Measurements from ENCODE around the gene OR7A10.

DNA sequence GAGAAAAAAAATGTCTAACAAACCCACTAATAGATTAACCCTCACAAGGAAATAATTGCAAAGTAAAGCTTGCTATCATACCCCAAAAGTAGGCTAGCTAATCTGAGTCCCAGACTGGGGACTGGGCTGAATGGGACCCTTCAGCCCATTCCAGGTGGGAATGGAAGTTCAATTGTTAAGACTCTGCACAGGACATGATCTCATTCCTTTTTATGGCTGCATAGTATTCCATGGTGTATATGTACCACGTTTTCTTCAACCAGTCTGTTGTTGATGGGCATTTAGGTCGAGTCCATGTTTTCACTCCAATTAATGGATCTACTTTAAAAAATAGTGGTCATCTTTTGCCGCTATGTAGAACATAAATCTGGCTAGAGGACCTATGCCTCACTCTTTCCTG, 31.7 kb downstream of the OR7A10 start:
- TF ChIP-seq, protein P1, sequence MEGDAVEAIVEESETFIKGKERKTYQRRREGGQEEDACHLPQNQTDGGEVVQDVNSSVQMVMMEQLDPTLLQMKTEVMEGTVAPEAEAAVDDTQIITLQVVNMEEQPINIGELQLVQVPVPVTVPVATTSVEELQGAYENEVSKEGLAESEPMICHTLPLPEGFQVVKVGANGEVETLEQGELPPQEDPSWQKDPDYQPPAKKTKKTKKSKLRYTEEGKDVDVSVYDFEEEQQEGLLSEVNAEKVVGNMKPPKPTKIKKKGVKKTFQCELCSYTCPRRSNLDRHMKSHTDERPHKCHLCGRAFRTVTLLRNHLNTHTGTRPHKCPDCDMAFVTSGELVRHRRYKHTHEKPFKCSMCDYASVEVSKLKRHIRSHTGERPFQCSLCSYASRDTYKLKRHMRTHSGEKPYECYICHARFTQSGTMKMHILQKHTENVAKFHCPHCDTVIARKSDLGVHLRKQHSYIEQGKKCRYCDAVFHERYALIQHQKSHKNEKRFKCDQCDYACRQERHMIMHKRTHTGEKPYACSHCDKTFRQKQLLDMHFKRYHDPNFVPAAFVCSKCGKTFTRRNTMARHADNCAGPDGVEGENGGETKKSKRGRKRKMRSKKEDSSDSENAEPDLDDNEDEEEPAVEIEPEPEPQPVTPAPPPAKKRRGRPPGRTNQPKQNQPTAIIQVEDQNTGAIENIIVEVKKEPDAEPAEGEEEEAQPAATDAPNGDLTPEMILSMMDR (IDR thresholded peaks at IDR 0.05): no peak
- no peak for TF ChIP-seq EZH2phosphoT487 (IDR thresholded peaks at IDR 0.05)

All from neural progenitor cell (in vitro differentiated cells).